H1 (cell line): ENCODE data around the gene TENT5A.

ENCODE experiments used
- CTCF ChIP-seq, 3 experiments: IDR thresholded peaks; 1 replicate in 2 of 3; 2 replicates in 1 of 3; pipeline versions ENCODE4 v1.5.1 to v1.6.1; 2011; ENCODE audit warnings: low read length in 3 of 3, mild to moderate bottlenecking in 3 of 3, inconsistent platforms in 2 of 3, low read depth in 1 of 3, moderate library complexity in 1 of 3; ENCODE audit not compliant: insufficient read depth in 1 of 3; ENCODE audit errors: control extremely low read depth in 1 of 3
- EP300 ChIP-seq, 2 experiments: IDR thresholded peaks; 1 replicate in 1 of 2; 2 replicates in 1 of 2; pipeline ENCODE4 v1.6.1; 2011 to 2012; ENCODE audit warnings: low read depth in 2 of 2, low read length in 2 of 2, mild to moderate bottlenecking in 2 of 2, borderline replicate concordance in 1 of 2, inconsistent platforms in 1 of 2, moderate library complexity in 1 of 2
- GABPA ChIP-seq: IDR thresholded peaks from 2 replicates; pipeline ENCODE4 v1.6.1; 2011; ENCODE audit warnings: mild to moderate bottlenecking, low read length, moderate library complexity, borderline replicate concordance; ENCODE audit not compliant: insufficient read depth
- KDM1A ChIP-seq: fragments of 200-600, 300-600 bp; sonication (generic); IDR thresholded peaks from 2 replicates; pipeline ENCODE4 v1.7.1; 2016; ENCODE audit warnings: mild to moderate bottlenecking, low read length, borderline replicate concordance
- PHF8 ChIP-seq: fragments of 200-600 bp; sonication (generic); conservative IDR thresholded peaks from 2 replicates; pipeline ENCODE4 v1.7.1; 2012; ENCODE audit warnings: low read depth, mild to moderate bottlenecking, inconsistent platforms, low read length, moderate library complexity
- POLR2A ChIP-seq, 2 experiments: IDR thresholded peaks; 1 replicate in 1 of 2; 2 replicates in 1 of 2; pipeline ENCODE4 v1.6.1; 2011; ENCODE audit warnings: low read depth in 2 of 2, low read length in 2 of 2, mild to moderate bottlenecking in 2 of 2; ENCODE audit errors: control extremely low read depth in 1 of 2
- RAD21 ChIP-seq, 2 experiments: IDR thresholded peaks in 1 of 2; conservative IDR thresholded peaks in 1 of 2; 2 replicates each; pipeline ENCODE4 v1.6.1; 2011; ENCODE audit warnings: low read depth in 2 of 2, low read length in 2 of 2, improper control_type of control experiment in 1 of 2, inconsistent platforms in 1 of 2, mild to moderate bottlenecking in 1 of 2, moderate library complexity in 1 of 2
- SIN3A ChIP-seq, 2 experiments: IDR thresholded peaks in 1 of 2; conservative IDR thresholded peaks in 1 of 2; 2 replicates each; pipeline ENCODE4 v1.6.1; 2011 to 2012; ENCODE audit warnings: low read length in 2 of 2, improper control_type of control experiment in 1 of 2, low read depth in 1 of 2, mild to moderate bottlenecking in 1 of 2
- YY1 ChIP-seq: IDR thresholded peaks from 2 replicates; pipeline ENCODE4 v1.6.1; 2011; ENCODE audit warnings: low read depth, mild to moderate bottlenecking, low read length
- TF ChIP-seq, protein P1 (sequence below): IDR thresholded peaks from 2 replicates; pipeline ENCODE4 v1.6.1; 2011; ENCODE audit warnings: low read length, improper control_type of control experiment

- no peak for TF ChIP-seq SIN3A (conservative IDR thresholded peaks at IDR 0.05 in 1 of 2, IDR thresholded peaks at IDR 0.05 in 1 of 2; ENCODE audit: low read depth in 1 of 2, low read length in 2 of 2)
- no peak for TF ChIP-seq RAD21 (IDR thresholded peaks at IDR 0.05 in 1 of 2, conservative IDR thresholded peaks at IDR 0.05 in 1 of 2; ENCODE audit: low read depth in 2 of 2, low read length in 2 of 2)
- TF ChIP-seq CTCF (IDR thresholded peaks at IDR 0.05; ENCODE audit: control extremely low read depth in 1 of 3, insufficient read depth in 1 of 3, low read depth in 1 of 3, low read length in 3 of 3), result no peak
- TF ChIP-seq POLR2A (IDR thresholded peaks at IDR 0.05; ENCODE audit: control extremely low read depth in 1 of 2, low read depth in 2 of 2, low read length in 2 of 2), result no peak
- no peak for TF ChIP-seq PHF8
- no peak for TF ChIP-seq YY1
- peak in 1 of 2 experiments; percentile 63; a peak in 1 of 3 replicates for TF ChIP-seq EP300 (IDR thresholded peaks at IDR 0.05; ENCODE audit: borderline replicate concordance in 1 of 2, low read depth in 2 of 2, low read length in 2 of 2)
- TF ChIP-seq, protein P1, sequence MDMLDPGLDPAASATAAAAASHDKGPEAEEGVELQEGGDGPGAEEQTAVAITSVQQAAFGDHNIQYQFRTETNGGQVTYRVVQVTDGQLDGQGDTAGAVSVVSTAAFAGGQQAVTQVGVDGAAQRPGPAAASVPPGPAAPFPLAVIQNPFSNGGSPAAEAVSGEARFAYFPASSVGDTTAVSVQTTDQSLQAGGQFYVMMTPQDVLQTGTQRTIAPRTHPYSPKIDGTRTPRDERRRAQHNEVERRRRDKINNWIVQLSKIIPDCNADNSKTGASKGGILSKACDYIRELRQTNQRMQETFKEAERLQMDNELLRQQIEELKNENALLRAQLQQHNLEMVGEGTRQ, result no peak
- TF ChIP-seq GABPA, result no peak
- no peak for TF ChIP-seq KDM1A
Observed at GRCh38 chr6:81790034-81790433, 37.6 kb upstream of the TENT5A start.
